Type B pancreatic cell (in vitro differentiated cells): Measurements from ENCODE around the gene SELP. TPM values are rescaled to one million over a fixed set of nuclear protein-coding genes. Genes with fewer than 3 reads are reported as not detected.

ENCODE experiments used
- DNase-seq: peaks from one replicate; pipeline ENCODE4 v3.0.0; 2021; ENCODE audit warnings: mixed read lengths; ENCODE audit not compliant: unreplicated experiment; ENCODE audit errors: extremely low spot score
- H3K27ac Mint-ChIP-seq: 2 replicates; pipeline ENCODE4 v1.8.0; 2021; ENCODE audit warnings: mild to moderate bottlenecking, mixed read lengths
- H3K27me3 Mint-ChIP-seq: 2 replicates; pipeline ENCODE4 v1.8.0; 2021; ENCODE audit warnings: mixed read lengths
- H3K36me3 Mint-ChIP-seq: 2 replicates; pipeline ENCODE4 v1.8.0; 2021; ENCODE audit warnings: mixed read lengths
- H3K4me1 Mint-ChIP-seq: one replicate; pipeline ENCODE4 v1.8.0; 2021; ENCODE audit warnings: mixed read lengths; ENCODE audit not compliant: unreplicated experiment
- H3K4me3 Mint-ChIP-seq: 2 replicates; pipeline ENCODE4 v1.8.0; 2021; ENCODE audit warnings: mild to moderate bottlenecking, mixed read lengths
- H3K9me3 Mint-ChIP-seq: 2 replicates; pipeline ENCODE4 v1.8.0; 2021; ENCODE audit warnings: mixed read lengths
- CTCF ChIP-seq: fragments of 200-600 bp; sonication (generic); conservative IDR thresholded peaks from 2 replicates; pipeline ENCODE4 v1.5.0; 2021; ENCODE audit warnings: antibody characterized with exemption, mild to moderate bottlenecking
- total RNA-seq: library from RNA; stranded (reverse); gene quantifications from 2 replicates; pipeline ENCODE4 v1.2.1, GENCODE V29; 2021; ENCODE audit warnings: low replicate concordance

SELP gene
- total RNA-seq, 1 donor from 2014 or later = 0.31 TPM

- Mint-ChIP-seq H3K9me3 (no peaks in the 10 kb centered on the region), H3K4me1 (no peaks in the 10 kb centered on the region), H3K27me3 (peaks cover 7% of the 10 kb centered on the region), H3K36me3 (no peaks in the 10 kb centered on the region), H3K27ac (no peak overlapping the region), H3K4me3 (no peak overlapping the region)
- no peak for DNase-seq
- TF ChIP-seq CTCF = no peak
Measured at GRCh38 chr1:169610108-169610507, 19.8 kb downstream of the SELP start.

GRCh38 chr1:169608226-169608625 is 21.7 kb downstream of the SELP start:
- Mint-ChIP-seq H3K4me1 (no peaks in the 10 kb centered on the region), H3K27me3 (peaks cover 11% of the 10 kb centered on the region), H3K36me3 (no peaks in the 10 kb centered on the region), H3K27ac (no peak overlapping the region), H3K4me3 (no peak overlapping the region), H3K9me3 (no peaks in the 10 kb centered on the region)
- no peak for DNase-seq
- no peak for TF ChIP-seq CTCF

- Mint-ChIP-seq H3K4me3 (no peak overlapping the region), H3K4me1 (no peaks in the 10 kb centered on the region), H3K9me3 (no peaks in the 10 kb centered on the region), H3K36me3 (no peaks in the 10 kb centered on the region), H3K27me3 (peaks cover 6% of the 10 kb centered on the region), H3K27ac (no peak overlapping the region)
- DNase-seq = no peak
- TF ChIP-seq CTCF = no peak
Measured at GRCh38 chr1:169604781-169605560, 25.0 kb downstream of the SELP start.

- no peak for DNase-seq
- no peaks in the 10 kb centered on the region for H3K9me3 Mint-ChIP-seq
- no peak overlapping the region for H3K27ac Mint-ChIP-seq
- TF ChIP-seq CTCF = peak; percentile 64
- H3K27me3 Mint-ChIP-seq = peaks cover 11% of the 10 kb centered on the region
- H3K4me1 Mint-ChIP-seq = no peaks in the 10 kb centered on the region
- H3K36me3 Mint-ChIP-seq = no peaks in the 10 kb centered on the region
- H3K4me3 Mint-ChIP-seq = no peak overlapping the region
Measured at GRCh38 chr1:169601096-169601881, 28.6 kb downstream of the SELP start.

- DNase-seq = no peak
- H3K4me3 Mint-ChIP-seq = no peak overlapping the region
- H3K27me3 Mint-ChIP-seq = peaks cover 29% of the 10 kb centered on the region
- no peak overlapping the region for H3K27ac Mint-ChIP-seq
- TF ChIP-seq CTCF = no peak
- no peaks in the 10 kb centered on the region for H3K4me1 Mint-ChIP-seq
- no peaks in the 10 kb centered on the region for H3K36me3 Mint-ChIP-seq
- no peaks in the 10 kb centered on the region for H3K9me3 Mint-ChIP-seq
Measured at GRCh38 chr1:169595764-169596711, 33.9 kb downstream of the SELP start.
